Ramos (cell line): Measurements from ENCODE around the gene B3GNT3.
"Not testable (repeated sequence)": the region's sequence is repeated elsewhere in the genome, so short reads cannot be mapped to it uniquely, and the experiment has no call there.

Source experiments
- in situ Hi-C: fragments of 300-500 bp; cut with MboI; formaldehyde crosslinking; loops from one replicate; pipeline ENCODE4 v1.14.3; 2022; ENCODE audit warnings: low sequenced_read_pairs; ENCODE audit not compliant: unreplicated experiment

B3GNT3 gene

DNA sequence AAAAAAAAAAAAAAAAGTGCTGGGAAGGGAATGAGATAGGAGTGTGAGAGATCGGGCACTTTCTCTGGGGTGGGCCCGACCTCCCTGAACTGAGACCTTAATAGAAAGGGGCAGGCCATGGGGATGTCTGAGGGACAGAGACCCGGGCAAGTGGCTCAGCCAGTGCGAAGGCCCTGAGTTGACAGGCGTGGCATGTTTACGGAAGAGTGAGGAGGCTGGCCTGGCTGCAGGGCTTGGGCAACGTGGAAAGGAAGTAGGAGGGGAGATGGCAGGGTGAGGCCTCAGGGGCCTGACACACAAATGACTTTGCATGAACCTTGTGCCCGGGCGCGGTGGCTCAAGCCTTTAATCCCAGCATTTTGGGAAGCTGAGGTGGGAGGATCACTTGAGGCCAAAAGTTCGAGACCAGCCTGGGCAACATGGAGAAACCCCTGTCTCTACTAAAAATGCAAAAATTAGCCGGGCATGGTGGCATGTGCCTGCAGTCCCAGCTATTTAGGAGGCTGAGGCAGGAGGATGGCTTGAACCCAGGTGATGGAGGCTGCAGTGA, 29.8 kb upstream of the B3GNT3 start:
- in situ Hi-C loops, result loop anchor here (5.0 kb wide), 1 partner anchor 43 kb away; no protein-coding TSS in a partner anchor

DNA sequence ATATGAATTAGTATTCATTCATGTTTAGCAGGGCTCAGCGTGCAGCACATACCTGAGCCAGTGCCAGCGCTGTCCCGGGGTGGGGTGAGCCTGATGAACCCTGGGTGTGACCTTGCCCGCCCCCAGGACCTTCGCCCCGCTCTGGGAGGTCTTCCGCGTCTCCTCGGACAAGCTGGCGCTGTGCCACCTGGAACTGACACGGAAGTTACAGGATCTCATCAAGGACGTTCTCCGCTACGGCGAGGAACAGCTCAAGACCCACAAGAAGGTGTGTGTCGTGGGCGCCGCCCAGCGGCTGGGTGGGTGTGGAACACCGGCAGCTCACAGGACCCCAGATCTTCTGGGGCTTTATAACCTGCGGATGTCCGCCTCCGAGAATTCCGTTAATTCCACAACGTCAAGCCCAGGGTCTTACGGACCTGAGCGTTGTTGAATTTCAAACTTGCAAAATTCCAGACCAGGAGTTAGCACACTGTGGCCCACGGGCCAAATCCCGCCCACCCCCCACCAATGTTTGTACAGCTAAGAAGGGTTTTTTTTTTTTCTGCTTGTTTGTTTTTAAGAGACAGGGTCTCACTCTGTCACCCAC, 28.3 kb upstream of the B3GNT3 start:
- in situ Hi-C loops, result loop anchor here (5.0 kb wide), 1 partner anchor 44 kb away; no protein-coding TSS in a partner anchor

DNA sequence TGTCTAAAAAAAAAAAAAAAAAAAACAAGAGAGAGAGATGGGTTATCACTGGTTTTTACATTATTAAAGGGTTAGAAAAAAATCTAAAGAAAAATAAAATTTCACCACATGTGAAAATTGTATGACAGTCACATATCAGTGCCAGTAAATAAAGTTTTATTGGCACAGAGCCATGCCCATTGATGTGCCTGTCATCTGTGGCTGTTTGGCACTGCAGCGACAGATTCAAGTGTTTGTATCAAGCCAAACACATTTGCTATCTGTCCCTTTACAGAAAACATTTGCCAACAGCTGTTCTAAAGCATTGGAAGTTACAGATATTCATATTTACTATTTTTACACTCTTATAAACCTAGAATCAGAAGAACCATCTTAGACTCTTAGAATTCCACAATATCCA, 27.4 kb upstream of the B3GNT3 start:
- in situ Hi-C loops, result loop anchor here (5.0 kb wide), 1 partner anchor 45 kb away; no protein-coding TSS in a partner anchor

DNA sequence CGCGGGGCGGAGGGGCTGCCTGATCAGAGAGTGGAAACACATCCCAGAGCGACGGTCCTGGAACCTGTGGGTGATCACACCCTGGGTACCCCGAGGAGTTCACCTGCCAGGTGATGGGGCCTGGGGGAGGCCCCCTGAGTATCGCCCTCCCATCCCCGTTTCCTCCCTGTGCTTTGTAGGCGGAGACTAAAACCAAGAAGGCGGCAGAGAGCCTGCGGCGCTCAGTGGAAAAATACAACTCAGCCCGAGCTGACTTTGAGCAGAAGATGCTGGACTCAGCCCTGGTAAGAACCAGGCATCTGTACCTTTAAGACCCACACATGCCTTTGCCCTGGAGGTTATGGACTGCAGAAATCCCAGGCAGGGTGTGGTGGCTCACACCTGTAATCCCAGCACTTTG, 24.3 kb upstream of the B3GNT3 start:
- in situ Hi-C loops, result no loop called here

DNA sequence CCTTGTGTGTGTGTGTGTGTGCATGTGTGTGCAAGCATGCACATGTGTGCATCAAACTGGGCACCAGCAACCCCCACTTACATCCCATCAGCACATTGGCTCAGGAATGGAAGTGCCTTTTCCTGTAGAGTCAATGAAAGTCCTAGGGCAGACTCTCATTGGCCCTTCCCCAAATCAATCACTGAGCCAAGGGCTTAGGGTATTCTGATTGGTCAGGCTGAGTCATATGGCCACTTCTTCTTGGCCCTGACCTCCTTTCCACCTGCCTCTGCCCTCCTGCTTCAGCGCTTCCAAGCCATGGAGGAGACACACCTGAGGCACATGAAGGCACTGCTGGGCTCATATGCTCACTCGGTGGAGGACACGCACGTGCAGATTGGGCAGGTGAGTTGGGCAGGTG, 22.8 kb upstream of the B3GNT3 start:
- in situ Hi-C loops, result no loop called here

DNA sequence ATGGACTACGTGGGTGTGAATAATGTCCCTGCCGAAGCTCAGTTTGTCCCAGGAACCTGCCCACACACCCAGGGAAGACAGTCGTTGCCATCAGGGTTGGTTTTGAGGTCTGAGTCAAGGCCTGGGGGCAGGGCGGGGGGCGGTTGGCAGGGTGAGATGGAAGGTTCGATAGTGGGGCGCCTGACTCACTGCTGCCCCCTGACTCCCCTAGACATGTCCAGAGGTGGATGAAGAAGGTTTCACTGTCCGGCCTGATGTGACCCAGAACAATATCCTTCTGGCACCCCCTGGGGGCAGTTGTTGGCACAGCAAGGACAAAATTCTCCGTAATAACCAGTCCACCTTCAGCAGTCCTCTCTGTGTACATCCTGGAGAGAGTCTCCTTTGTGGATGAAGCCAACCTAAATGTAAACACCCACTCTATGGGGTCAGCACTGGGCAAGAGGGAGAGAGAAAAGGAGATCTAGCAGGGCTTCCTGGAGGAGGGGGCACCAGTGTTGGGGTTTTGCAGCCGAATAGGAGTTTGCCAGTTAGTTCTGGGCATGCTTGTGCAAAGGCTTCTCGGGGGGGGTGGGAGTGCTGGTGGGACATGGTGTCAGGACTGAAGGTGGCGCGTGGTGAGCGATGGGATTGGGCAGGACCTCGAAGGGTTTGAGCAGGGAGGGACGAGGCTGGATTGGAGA, 19.6 kb upstream of the B3GNT3 start:
- in situ Hi-C loops, result no loop called here

DNA sequence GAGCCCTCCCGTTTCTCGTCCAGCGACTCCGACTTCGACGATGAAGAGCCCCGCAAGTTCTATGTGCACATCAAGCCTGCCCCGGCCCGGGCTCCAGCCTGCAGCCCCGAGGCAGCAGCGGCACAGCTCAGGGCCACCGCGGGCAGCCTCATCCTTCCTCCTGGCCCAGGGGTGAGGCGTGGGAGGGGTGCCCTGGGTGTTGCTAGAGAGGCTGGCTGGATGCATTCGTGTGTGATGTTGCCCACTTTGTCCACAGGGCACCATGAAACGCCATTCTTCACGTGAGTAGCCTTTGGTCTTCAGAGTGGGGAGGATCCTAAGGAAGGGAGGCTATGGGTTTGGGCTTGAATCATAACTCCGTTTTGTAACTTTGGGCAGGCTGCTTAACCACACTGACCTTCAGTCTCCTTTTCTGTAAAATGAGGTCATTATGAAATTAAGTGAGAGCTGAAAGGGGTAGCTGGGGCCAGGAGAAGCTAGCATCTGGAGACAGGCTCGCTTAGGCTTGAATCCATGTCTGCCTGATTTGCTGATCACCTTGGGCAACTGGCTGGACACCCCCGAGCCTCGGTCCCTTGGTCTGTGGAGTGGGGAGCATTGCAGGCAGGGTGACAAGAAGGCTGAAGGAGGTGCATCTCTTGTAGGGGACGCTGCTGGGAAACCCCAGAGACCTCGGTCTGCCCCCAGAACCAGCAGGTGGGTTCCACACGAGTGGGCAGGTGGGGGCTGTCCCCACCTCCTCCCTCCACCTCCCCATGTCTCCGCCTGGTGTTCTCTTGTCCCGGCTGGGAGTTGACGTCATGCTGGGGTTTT, 18.7 kb upstream of the B3GNT3 start:
- in situ Hi-C loops, result no loop called here

DNA sequence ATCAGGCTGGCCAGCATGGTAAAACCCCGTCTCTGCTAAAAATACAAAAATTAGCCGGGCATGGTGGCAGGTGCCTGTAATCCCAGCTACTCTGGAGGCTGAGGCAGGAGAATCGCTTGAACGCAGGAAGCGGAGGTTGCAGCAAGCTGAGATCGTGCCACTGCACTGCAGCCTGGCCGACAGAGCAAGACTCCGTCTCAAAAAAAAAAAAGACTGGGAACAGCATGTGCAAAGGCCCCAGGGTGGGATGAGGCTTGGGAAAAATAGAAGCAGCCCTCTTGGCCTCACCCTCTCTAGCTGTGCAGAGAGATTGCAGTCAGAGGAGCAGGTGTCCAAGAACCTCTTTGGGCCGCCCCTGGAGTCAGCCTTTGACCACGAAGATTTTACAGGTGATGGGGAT, 17.1 kb upstream of the B3GNT3 start:
- in situ Hi-C loops, result not testable (repeated sequence)

DNA sequence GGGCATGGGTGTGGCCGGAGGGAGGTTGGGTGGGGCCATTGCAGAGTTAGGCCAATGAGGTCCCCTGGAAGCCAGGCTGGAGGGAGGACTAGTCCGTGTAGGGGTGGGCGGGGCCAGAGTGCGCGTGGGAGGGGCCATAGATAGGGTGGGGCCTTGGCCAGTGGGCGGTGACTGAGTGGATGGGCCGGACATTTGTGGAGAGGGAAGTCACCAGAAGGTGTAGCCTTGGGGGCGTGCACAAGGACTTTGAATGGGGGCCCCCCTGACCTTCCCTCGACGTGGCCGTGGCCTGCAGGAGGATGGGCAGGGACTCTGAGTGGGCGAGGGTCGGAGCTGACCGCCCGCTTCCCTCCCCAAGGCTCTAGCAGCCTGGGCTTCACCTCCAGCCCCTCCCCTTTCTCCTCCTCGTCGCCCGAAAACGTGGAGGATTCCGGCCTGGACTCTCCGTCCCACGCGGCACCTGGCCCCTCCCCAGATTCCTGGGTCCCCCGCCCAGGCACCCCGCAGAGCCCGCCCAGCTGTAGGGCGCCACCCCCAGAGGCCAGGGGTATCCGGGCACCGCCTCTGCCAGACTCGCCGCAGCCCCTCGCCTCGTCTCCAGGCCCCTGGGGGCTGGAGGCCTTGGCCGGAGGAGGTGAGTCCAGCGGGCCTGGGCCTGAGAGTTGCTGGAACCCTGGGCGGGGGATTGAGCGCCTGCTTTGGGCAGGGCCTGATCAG, 16.5 kb upstream of the B3GNT3 start:
- in situ Hi-C loops, result no loop called here

DNA sequence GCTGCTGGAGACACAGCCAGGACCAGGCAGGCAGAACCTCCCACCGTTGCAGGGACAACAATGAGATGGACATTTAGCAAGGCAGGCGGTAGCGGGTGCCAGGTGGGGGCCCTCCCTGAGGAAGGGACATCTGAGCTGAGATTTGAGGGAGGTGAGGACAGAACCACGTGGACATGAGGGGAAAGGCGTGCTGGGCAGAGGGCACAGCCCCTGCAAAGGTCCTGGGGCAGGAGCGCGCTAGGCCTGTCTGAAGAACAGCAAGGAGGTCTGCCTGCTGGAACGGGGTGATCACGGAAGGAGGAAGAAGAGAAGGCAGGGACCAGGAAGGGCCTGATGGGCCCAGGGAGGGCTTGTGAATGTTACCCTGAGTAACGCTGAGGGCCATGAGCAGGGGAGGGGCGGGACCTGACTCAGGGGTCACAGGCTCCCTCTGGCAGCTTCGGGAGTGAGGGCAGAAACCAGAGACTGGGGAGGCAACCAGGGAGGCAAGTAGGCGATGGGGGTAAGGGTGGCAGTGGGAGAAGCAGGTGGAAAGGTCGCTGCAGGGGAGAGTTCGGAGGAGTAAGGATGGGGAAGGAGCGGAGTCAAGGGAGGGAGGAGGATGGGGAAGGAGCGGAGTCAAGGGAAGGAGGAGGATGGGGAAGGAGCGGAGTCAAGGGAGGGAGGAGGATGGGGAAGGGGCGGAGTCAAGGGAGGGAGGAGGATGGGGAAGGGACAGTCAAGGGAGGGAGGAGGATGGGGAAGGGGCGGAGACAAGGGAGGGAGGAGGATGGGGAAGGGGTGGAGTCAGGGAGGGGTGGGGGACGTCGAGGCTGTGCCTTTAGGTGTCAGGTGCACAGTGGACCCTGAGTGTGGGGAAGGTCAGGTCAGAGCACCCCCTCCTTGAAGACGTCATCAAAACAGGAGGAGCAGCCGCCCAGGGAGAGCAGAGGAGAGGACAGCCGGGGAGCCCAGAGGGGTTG, 15.7 kb upstream of the B3GNT3 start:
- in situ Hi-C loops, result no loop called here

DNA sequence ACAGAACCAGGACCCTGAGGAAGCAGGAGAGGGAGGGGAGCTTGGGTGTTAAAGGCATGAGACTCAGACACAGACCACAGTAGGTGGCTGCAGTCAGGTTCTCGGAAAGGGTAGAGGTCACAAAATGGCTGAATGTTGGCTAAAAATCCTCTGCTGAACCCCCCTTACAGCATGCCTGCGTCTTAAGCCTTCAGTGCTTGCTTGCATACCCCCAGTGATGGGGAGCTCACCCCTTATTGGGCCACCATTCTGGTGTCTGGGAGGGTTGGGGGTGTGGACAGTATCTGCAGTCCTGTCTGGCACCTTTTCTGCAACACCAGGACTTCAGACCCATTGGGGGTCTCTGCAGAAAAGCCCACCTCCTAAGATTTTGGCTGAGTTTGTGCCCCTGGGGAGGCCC, 14.2 kb upstream of the B3GNT3 start:
- in situ Hi-C loops, result no loop called here

DNA sequence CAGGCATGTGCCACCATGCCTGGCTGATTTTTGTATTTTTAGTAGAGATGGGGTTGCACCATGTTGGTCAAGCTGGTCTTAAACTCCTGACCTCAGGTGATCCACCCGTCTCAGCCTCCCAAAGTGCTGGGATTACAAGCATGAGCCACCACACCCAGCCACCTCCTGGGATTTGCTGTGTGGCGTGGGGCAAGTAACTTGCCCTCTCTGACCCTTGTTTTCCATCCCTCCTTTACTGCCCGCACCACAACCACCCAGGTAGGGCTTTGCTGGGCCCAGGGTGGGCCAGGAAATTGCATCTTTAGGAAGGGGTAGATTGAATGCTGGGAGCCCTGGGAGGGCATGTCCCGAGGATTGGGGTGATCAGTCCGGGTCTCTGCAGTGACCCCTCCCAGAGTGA, 11.2 kb upstream of the B3GNT3 start:
- in situ Hi-C loops, result not testable (repeated sequence)

DNA sequence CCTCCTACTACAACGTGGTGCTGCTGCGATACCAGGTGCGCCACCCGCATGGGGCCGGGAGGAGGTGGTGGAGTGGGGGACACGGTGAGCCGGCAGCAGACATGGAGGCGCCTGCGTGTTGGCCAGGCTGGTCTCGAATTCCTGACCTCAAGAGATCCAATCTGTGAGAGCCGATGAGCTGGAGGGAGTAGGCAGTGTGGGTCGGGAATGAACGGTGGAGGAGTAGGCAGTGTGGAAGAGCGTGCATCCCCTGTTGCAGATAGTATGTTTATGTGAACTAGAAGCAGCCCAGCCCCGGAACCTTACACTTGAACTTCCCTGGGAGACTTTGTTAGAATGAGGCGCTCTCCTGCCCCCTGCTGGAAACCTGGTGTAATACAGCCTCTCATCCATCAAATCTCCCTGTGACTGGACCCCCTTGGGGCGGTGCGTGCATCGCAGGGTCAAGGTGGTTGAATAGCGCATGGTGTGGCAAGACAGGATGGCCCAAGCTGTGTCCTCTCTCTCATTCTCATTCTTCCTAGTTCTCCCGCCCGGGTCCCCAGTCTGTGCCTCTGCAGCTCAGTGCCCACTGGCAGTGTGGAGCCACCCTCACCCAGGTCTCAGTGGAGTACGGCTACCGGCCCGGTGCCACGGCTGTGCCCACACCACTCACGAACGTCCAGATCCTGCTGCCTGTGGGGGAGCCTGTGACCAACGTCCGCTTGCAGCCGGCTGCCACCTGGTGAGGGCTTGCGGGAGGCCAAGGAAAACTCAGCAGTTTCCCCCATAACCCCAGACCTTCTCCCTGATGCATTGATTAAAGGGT, 10.5 kb upstream of the B3GNT3 start:
- in situ Hi-C loops, result no loop called here

DNA sequence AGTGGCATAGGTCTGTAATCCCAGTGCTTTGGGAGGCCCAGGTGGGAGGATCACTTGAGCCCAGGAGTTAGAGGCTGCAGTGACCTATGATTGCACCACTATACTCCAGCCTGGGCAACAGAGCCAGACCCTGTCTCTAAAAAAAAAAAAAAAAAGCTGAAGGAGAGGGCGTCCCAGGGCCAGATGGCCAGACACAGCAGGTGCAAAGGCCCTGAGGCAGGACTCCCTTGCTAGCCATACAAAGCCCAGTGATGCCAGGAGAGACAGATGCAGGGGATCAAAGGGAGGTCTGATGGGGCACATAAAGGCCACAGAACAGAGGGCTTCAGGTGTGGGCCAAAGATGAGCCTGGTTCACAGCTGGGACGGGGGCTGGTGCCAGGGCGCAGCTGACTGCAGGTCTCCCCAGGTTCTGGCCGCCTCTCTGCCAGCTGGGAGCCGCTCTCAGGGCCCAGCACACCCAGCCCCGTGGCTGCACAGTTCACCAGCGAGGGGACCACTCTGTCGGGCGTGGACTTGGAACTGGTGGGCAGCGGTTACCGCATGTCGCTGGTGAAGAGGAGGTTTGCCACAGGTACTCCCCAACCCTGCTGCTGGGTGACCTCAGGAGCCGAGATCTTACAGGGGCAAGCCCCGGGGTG, 7.5 kb upstream of the B3GNT3 start:
- in situ Hi-C loops, result no loop called here

DNA sequence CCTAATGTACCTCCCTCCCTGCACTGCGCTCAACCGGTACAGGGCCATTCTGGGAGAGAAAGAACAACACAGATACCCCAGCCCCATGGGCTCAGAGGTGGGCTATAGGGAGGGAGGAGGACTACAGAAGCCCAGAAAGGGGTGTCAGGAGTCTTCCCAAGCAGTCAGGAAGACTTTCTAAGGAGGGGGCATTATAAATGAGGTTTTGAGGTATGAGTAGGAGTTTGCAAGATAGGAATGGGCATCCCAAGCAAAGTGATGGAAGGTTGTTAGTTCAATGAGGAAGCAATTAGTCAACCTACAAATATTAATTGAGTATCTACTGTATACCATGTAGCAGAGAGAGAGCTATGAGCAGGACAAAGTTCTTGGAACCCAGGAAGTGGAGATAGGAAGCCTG, 6.3 kb upstream of the B3GNT3 start:
- in situ Hi-C loops, result no loop called here

DNA sequence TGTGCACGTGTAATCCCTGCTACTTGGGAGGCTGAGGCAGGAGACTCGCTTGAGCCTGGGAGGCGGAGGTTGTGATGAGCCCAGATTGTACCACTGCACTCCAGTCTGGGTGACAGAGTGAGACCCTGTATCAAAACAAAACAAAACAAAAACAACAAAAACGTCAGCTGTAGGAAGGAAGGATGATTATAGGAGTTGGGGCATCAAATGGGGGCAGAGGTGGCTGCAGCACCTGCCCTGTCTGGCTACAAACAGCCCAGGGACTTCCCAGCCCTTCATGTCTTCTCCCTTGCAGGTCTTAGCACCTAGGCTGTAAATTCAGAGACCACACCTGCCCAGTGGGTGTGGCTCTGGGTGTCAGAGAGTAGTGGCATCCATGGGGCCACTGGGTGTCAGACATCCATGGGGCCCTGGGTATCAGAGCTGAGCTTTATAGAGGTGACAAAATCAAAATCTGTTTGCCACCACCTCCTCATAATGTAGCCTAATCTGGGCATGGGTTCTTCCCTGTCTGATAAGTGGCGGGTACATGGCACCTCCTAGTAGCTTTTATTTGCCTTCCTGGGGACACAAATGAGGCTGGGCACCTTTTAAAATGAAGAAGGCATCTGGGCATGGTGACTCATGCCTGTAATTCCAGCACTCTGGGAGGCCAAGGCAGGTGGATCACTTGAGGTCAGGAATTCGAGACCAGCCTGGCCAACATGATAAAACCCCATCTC, 4.7 kb upstream of the B3GNT3 start:
- in situ Hi-C loops, result no loop called here

DNA sequence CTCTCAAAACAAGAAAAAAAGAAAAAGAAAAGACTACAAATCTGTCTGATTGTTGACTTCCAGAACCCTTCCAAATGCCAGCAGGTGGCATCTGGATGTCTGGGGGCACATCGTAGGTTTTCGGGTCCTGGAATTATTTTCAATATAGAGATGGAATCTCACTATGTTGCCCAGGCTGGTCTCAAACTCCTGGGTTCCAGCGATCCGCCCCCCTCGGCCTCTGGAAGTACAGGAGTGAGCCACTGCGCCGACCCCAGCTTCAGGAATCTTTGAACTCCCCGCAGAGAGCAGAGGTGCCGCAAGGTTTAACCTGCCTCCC, 567 bp upstream of the B3GNT3 start:
- in situ Hi-C loops, result no loop called here

DNA sequence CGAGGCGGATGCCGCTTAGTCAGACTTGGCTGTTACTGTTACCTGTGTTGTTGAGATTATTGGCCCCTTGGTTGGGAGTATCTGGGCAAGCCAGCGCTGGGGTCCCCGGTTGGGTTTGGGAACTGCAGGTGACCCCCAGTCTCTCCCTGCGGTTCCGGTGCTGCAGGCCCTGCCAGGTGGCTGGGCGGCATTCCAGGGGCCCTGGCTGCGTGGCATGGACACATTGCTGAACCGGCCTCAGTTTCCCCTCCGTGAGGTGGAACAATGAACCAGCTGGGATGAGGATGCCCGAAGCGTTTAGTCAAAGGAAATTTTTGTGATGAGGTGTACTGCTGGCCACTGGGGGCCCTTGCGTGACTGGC, 538 bp downstream of the B3GNT3 start:
- in situ Hi-C loops, result no loop called here
